HG03039 (cell line): ENCODE measurements around the gene UCN.

ENCODE experiments used
- ATAC-seq: cut with Tn5 transposase; IDR thresholded peaks from one replicate; pipeline ENCODE4 v1.9.1; 2021; ENCODE audit warnings: mild to moderate bottlenecking, moderate library complexity; ENCODE audit not compliant: unreplicated experiment

UCN gene

DNA sequence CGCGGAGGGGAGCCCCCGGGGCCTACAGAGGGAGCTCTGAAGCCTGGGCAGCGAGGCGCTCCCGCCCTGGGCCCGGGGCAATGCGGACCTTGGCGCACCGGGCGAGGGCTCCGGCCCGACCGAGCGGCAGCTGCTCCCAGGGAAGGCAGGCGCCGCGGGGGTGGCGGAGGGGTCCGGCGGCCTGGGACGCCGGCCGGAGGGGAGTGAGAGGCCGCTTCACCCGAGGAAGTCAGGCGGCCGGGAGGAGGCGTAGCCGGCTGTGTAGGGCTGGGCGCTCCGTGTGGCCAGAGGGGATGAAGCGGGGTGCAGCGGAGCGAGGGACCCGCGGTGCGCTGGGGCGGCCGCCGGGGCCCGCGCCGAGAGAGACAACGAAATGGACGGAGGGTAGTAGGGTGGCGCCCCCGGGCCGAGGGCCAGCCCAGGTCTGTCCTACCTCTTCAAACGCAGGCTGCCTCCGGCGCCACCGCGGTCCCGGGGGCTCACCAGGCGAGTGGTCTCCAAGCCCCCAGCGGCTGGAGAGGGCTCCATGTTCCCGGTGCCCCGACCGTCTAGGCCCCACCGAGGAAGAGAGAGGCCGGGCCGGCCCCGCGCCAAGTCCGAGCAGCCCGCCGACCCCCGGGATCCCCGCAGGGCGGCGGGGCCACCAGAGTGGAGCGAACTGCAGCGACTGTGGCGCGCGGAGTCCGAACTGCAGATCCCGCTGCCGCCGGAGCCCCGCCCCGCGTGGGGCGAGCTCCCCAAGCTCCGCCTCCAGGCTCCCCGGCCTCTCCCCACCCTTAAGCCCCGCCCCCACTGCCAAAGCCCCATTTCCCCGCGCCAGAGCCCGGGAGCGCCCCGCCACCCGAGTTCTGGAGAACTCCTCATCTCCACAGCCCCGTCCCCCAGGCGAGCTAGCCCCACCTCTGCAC lies 45.6 kb downstream of the UCN start, which contains the start of gene SLC30A3:
Gene SLC30A3, minus strand, starts transcription at position 669 of the 908 bp plus-strand sequence. Its CDS starts 141 bp downstream, at position 528.
- no peak for ATAC-seq

DNA sequence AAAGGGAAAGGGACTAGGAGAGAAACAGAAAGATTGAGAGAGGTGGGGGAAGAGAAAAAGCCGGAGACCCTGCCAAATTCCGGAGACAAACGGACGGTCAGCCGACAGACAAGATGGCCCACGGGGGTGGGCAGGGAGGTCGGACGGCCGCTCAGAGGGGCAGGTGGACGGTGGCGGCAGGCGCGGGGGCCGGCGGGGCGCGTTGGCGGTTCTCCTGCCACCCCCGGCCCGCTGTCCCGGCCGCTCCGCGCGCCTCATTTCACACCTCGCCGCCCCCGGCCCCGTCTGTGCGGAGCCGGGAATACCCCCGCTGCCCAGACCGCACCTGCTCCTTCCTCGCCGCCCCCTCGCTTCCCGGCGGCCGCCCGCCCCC lies 46.3 kb downstream of the UCN start:
- no peak for ATAC-seq

DNA sequence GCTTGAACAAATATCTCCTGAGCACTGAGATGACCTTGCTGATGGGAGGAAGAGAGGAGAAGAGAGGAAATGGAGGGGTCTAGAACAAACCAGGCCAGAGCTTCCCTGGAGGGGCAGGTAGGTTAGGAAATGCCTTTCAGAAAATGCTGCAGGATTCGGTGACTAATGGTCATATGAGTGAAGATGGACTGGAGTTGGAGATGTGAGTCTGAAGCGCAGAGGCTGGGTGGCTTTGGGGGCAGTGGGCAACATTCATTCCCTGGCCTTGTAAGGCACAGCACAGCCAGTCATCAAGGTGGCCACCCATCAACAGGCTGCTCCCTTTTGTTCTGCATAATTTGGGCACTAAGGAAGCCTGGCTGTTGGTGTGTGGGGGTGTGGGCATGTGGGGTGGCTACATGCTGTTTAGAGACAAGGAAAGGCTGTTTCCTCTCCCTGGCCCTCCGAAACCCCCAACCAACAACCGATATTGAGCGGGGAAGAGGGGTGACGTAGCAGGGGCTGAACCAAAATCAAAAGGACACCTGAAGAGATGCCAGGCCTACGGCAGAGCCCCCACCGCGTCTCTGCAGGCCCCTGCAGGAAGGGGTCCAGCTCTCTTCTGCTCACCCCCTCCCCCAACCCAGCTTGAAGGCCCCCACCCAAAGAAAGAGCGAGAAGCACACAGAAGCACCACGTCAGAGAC lies 46.9 kb downstream of the UCN start:
- ATAC-seq, result no peak

DNA sequence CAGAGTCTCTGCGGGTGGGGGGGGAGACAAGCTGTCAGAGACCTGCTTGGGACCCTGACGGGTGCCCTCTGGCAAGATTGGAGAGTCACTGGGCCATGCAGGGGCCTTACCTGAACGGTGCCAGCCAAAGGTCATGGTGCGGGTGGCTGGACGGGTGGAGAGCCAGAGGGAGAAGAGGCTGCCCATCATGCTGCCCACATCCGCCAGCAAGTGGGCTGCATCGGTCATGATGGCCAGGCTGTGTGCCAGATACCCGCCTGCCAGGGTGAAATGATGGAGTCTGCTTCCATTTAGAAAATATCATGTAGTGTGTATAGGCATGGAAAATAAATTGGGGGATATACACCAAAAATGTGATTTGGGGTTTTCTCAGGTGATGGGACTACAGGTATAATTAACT lies 50.2 kb downstream of the UCN start:
- ATAC-seq, result no peak
